Endothelial cell of umbilical vein (primary cell): Measurements from ENCODE around the gene MTARC2. TPM values are rescaled to one million over a fixed set of nuclear protein-coding genes. Genes with fewer than 3 reads are reported as not detected.
A peak's percentile ranks its signal among the peaks of the same experiment; 100 is the strongest.

Experiments
- BruUV-seq: library from RNA; stranded (reverse); fragments of 400-500 nt; replicated peaks from 2 replicates; lab custom pipeline; 2021; lab: Mats Ljungman, UMichigan
- CTCF ChIA-PET: fragments of 300-600, 350-600 bp; sonication (Branson Sonifier 250); formaldehyde crosslinking; loops from one replicate; lab custom pipeline; 2021; ENCODE audit warnings: antibody characterized with exemption, inconsistent platforms; lab: Charles Lee
- POLR2A ChIA-PET: fragments of 300-600, 350-600 bp; sonication (Branson Sonifier 250); formaldehyde crosslinking; loops from one replicate; lab custom pipeline; 2021; ENCODE audit warnings: antibody characterized with exemption, inconsistent platforms; lab: Charles Lee
- DNase-seq: peaks from one replicate; pipeline ENCODE4 v3.0.0-alpha.2; 2011; ENCODE audit warnings: low read depth, low spot score
- FAIRE-seq: peaks from 2 replicates; lab custom pipeline; 2011; peaks lifted over from hg19 to GRCh38; lab: Jason Lieb, UNC
- H2AFZ ChIP-seq: 2 replicates; pipeline ENCODE4 v1.6.0; 2012; ENCODE audit warnings: low read depth, low read length, control low read depth, inconsistent platforms
- H3K27ac ChIP-seq: 2 replicates; pipeline ENCODE4 v1.5.1; 2011; ENCODE audit warnings: low read depth, mild to moderate bottlenecking, control low read depth, low read length, moderate library complexity; ENCODE audit not compliant: insufficient read depth
- H3K27me3 ChIP-seq, 2 experiments: 2 replicates each; pipeline versions ENCODE4 v1.6.0 to v1.6.1; 2011; ENCODE audit warnings: low read length in 2 of 2, mixed read lengths in 1 of 2; ENCODE audit not compliant: control insufficient read depth in 2 of 2, insufficient read depth in 2 of 2
- H3K36me3 ChIP-seq, 2 experiments: 2 replicates in 1 of 2; 3 replicates in 1 of 2; pipeline ENCODE4 v1.5.1; 2011; ENCODE audit warnings: low read length in 2 of 2, mild to moderate bottlenecking in 1 of 2, moderate library complexity in 1 of 2; ENCODE audit not compliant: control insufficient read depth in 2 of 2, insufficient read depth in 2 of 2; ENCODE audit errors: extremely low read depth in 1 of 2
- H3K4me1 ChIP-seq: 3 replicates; pipeline ENCODE4 v1.5.1; 2011; ENCODE audit warnings: mild to moderate bottlenecking, low read length; ENCODE audit not compliant: control insufficient read depth, insufficient read depth; ENCODE audit errors: extremely low read depth
- H3K4me2 ChIP-seq: 2 replicates; pipeline ENCODE4 v1.6.1; 2011; ENCODE audit warnings: low read length, control low read depth, mixed read lengths; ENCODE audit not compliant: insufficient read depth
- H3K4me3 ChIP-seq, 3 experiments: fragments of 200-600 bp in 1 of 3; sonication (generic), shearing (Covaris generic) in 1 of 3; replicated peaks in 1 of 3; 2 replicates each; pipeline ENCODE4 v1.5.1; 2011 to 2016; ENCODE audit warnings: control low read depth in 3 of 3, low read length in 3 of 3, mild to moderate bottlenecking in 2 of 3, inconsistent platforms in 1 of 3, low read depth in 1 of 3, moderate library complexity in 1 of 3; ENCODE audit not compliant: insufficient read depth in 1 of 3
- H3K79me2 ChIP-seq: 2 replicates; pipeline ENCODE4 v1.6.0; 2012; ENCODE audit warnings: low read length, inconsistent platforms; ENCODE audit not compliant: control insufficient read depth, insufficient read depth
- H3K9ac ChIP-seq: replicated peaks from 2 replicates; pipeline ENCODE3; 2011; ENCODE audit warnings: low read length, control low read depth; ENCODE audit not compliant: insufficient read depth; ENCODE audit errors: extremely low read depth
- H3K9me1 ChIP-seq: replicated peaks from 3 replicates; pipeline ENCODE4 v1.6.0; 2011; ENCODE audit warnings: mild to moderate bottlenecking, low read length; ENCODE audit not compliant: control insufficient read depth, insufficient read depth; ENCODE audit errors: extremely low read depth
- H3K9me3 ChIP-seq: replicated peaks from 2 replicates; pipeline ENCODE4 v1.5.1; 2012; ENCODE audit warnings: low read length, inconsistent platforms; ENCODE audit not compliant: control insufficient read depth, insufficient read depth
- H4K20me1 ChIP-seq: replicated peaks from 2 replicates; pipeline ENCODE3; 2011; ENCODE audit warnings: mild to moderate bottlenecking, low read length; ENCODE audit not compliant: control insufficient read depth, insufficient read depth; ENCODE audit errors: extremely low read depth
- CTCF ChIP-seq, 2 donors: IDR thresholded peaks; 1 replicate in 1 of 2; 2 replicates in 1 of 2; pipeline ENCODE4 v1.5.1; 2011; ENCODE audit warnings: low read length in 2 of 2, mild to moderate bottlenecking in 2 of 2, moderate library complexity in 2 of 2, control low read depth in 1 of 2, inconsistent platforms in 1 of 2, low read depth in 1 of 2; ENCODE audit not compliant: insufficient read depth in 1 of 2; ENCODE audit errors: extremely low read depth in 1 of 2
- EZH2 ChIP-seq: IDR thresholded peaks from 2 replicates; pipeline ENCODE4 v1.6.1; 2012; ENCODE audit warnings: borderline replicate concordance, low read depth, mild to moderate bottlenecking, moderate library complexity, low read length, inconsistent platforms; ENCODE audit not compliant: severe bottlenecking
- FOS ChIP-seq: IDR thresholded peaks from 2 replicates; pipeline ENCODE4 v1.6.1; 2011; ENCODE audit warnings: mild to moderate bottlenecking, low read length, moderate library complexity, borderline replicate concordance; ENCODE audit not compliant: insufficient read depth
- GATA2 ChIP-seq: IDR thresholded peaks from 2 replicates; pipeline ENCODE4 v1.7.0; 2011; ENCODE audit warnings: low read depth, mild to moderate bottlenecking, moderate library complexity, mixed read lengths, low read length; ENCODE audit not compliant: insufficient read length, insufficient read depth
- JUN ChIP-seq: IDR thresholded peaks from 2 replicates; pipeline ENCODE4 v1.6.1; 2011; ENCODE audit warnings: borderline replicate concordance, low read depth; ENCODE audit not compliant: insufficient read length, insufficient read depth
- MAX ChIP-seq: IDR thresholded peaks from 2 replicates; pipeline ENCODE4 v1.6.1; 2011; ENCODE audit not compliant: insufficient read depth, insufficient read length
- MYC ChIP-seq: IDR thresholded peaks from one replicate; pipeline ENCODE4 v1.6.1; 2011; ENCODE audit warnings: mild to moderate bottlenecking, low read depth, low read length
- POLR2A ChIP-seq: IDR thresholded peaks from 2 replicates; pipeline ENCODE4 v1.6.1; 2012; ENCODE audit warnings: low read depth, mild to moderate bottlenecking, control low read depth, low read length
- POLR2AphosphoS5 ChIP-seq: IDR thresholded peaks from 2 replicates; pipeline ENCODE4 v1.6.1; 2012; ENCODE audit warnings: low read depth, mild to moderate bottlenecking, control low read depth, low read length, moderate library complexity; ENCODE audit not compliant: insufficient read depth
- dilution Hi-C: fragments of 300-500 bp; cut with MboI; formaldehyde crosslinking; loops from one replicate; pipeline ENCODE4 v1.15.0; 2019; ENCODE audit warnings: low sequenced_read_pairs; ENCODE audit not compliant: extremely low pct_ligation_motif_present
- intact Hi-C: fragments of 100-400 bp; cut with micrococcal nuclease; formaldehyde crosslinking; loops from one replicate; pipeline ENCODE4 v1.10.0; 2022
- polyA plus RNA-seq, 4 experiments: library from polyadenylated mRNA; depleted of rRNA in 3 of 4; stranded (reverse) in 3 of 4; unstranded in 1 of 4; fragments of >200 nt; gene quantifications; 2 replicates each; pipeline versions ENCODE4 v1.2.1 to v1.2.3, GENCODE V29; 2011 to 2012; ENCODE audit warnings: missing spikeins in 1 of 4
- total RNA-seq: library from RNA; stranded (reverse); gene quantifications from 2 replicates; pipeline ENCODE4 v1.2.3, GENCODE V29; 2021

Gene MTARC2
- total and polyA plus RNA-seq, 2 donors (not counting 3 experiments of a cell fraction or from before 2014, with no cell fraction given) = 9.8 to 14.1 TPM

- DNase-seq (no peak), FAIRE-seq (no peak)
- peaks cover 1% of the 10 kb centered on the region for H3K4me1 ChIP-seq
- H3K4me2 ChIP-seq = no peak overlapping the region
- ChIA-PET POLR2A (no interaction called here), CTCF (interaction anchor here (1.2 kb wide), 1 partner anchor 28 kb away, joined by 3 read pairs; no protein-coding TSS in a partner anchor)
- H3K79me2 ChIP-seq = no peaks in the 10 kb centered on the region
- no peaks in the 10 kb centered on the region for H3K9me3 ChIP-seq
- no peak overlapping the region for H3K9ac ChIP-seq
- intact Hi-C loops (no loop called here), dilution Hi-C loops (no loop called here)
- no peak overlapping the region for H3K27ac ChIP-seq
- no peaks in the 10 kb centered on the region for H3K36me3 ChIP-seq
- no peak overlapping the region for H2AFZ ChIP-seq
- no peak overlapping the region for H3K4me3 ChIP-seq
- no peaks in the 10 kb centered on the region for H3K27me3 ChIP-seq
- TF ChIP-seq POLR2AphosphoS5 (no peak), POLR2A (no peak), CTCF (IDR thresholded peaks at IDR 0.05; ENCODE audit: extremely low read depth in 1 of 2, insufficient read depth in 1 of 2, low read depth in 1 of 2, low read length in 2 of 2) (peak; percentile 21)
- H3K9me1 ChIP-seq = no peaks in the 10 kb centered on the region
- BruUV-seq = no TSS peak
- no peaks in the 10 kb centered on the region for H4K20me1 ChIP-seq
Observed at GRCh38 chr1:220726634-220727033, 21.5 kb upstream of the MTARC2 start.

DNA sequence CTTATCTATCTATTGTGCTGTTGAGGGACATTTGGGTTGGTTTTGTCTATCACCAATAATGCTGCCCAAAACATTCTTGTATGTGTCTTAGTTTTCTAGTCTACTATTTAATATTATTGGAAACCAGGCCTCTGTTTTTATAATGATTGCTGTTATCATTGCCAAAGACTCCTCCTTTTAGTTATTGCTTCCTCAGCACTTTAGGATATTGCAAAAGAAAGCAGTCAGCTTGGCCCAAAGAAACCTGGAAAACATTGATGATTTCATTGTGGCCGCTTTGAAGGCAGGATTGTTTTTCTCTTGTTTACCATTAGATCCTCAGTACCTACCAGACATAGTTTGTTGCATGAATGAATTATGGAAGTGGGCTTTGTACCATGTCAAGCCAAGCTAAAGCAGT lies 20.6 kb upstream of the MTARC2 start:
- H3K9me3 ChIP-seq = no peaks in the 10 kb centered on the region
- intact Hi-C loops = no loop called here
- CTCF ChIA-PET = interaction anchor here (1.2 kb wide), 1 partner anchor 29 kb away, joined by 3 read pairs; no protein-coding TSS in a partner anchor
- H3K4me1 ChIP-seq = peaks cover 10% of the 10 kb centered on the region
- H2AFZ ChIP-seq = no peak overlapping the region
- no peak overlapping the region for H3K4me3 ChIP-seq
- POLR2A ChIA-PET = no interaction called here
- FAIRE-seq (no peak), DNase-seq (no peak)
- H3K79me2 ChIP-seq = no peaks in the 10 kb centered on the region
- H3K27ac ChIP-seq = no peak overlapping the region
- H3K36me3 ChIP-seq = no peaks in the 10 kb centered on the region
- TF ChIP-seq FOS = no peak
- no peak for TF ChIP-seq POLR2A
- no peak for TF ChIP-seq CTCF (IDR thresholded peaks at IDR 0.05; ENCODE audit: extremely low read depth in 1 of 2, insufficient read depth in 1 of 2, low read depth in 1 of 2, low read length in 2 of 2)
- no peak for TF ChIP-seq MAX
- no peak for TF ChIP-seq POLR2AphosphoS5
- no peak for TF ChIP-seq GATA2
- TF ChIP-seq EZH2 = no peak
- TF ChIP-seq JUN = no peak
- TF ChIP-seq MYC = no peak
- no peak overlapping the region for H3K4me2 ChIP-seq
- no peaks in the 10 kb centered on the region for H3K27me3 ChIP-seq
- dilution Hi-C loops = no loop called here
- no peaks in the 10 kb centered on the region for H3K9me1 ChIP-seq
- H3K9ac ChIP-seq = no peak overlapping the region
- no peaks in the 10 kb centered on the region for H4K20me1 ChIP-seq
- BruUV-seq = no TSS peak
